Measurements from ENCODE around the gene METTL13.

METTL13 gene, protein sequence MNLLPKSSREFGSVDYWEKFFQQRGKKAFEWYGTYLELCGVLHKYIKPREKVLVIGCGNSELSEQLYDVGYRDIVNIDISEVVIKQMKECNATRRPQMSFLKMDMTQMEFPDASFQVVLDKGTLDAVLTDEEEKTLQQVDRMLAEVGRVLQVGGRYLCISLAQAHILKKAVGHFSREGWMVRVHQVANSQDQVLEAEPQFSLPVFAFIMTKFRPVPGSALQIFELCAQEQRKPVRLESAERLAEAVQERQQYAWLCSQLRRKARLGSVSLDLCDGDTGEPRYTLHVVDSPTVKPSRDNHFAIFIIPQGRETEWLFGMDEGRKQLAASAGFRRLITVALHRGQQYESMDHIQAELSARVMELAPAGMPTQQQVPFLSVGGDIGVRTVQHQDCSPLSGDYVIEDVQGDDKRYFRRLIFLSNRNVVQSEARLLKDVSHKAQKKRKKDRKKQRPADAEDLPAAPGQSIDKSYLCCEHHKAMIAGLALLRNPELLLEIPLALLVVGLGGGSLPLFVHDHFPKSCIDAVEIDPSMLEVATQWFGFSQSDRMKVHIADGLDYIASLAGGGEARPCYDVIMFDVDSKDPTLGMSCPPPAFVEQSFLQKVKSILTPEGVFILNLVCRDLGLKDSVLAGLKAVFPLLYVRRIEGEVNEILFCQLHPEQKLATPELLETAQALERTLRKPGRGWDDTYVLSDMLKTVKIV

DNA sequence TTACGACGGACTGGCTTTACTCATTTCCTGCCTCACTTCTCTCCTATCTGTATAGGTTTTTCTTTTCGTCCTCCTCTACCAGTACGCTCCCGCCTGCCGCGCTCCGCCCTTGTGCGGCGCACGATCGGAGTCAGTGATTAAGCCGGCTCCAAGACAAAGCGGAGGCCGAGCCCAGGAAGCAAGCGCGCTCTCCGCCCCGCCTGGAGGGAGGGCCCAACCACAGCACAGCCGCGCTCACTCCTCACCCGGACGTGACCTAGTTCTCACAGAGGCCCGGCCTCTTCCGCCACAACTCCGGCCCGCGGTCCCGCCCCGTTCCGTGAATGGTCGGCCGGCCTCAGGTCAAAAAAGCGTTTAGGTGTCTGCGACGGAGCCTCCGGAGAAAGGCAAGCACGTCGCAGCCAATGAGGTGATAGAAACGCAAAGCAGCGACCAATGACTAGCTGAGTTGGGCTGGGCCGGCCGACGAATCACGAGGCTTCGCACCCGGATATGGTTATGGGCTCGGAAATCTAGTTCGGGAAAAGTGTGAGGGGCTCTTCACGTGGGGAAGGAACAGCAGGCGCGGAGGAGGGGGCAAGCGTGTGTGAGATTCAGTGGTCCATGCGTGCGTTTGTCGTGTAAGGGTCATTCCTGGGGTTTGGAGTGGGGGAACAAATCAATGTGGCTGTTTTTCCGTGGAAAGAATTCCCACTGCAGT is at the start of gene METTL13:
TSS of gene METTL13 (plus strand) at position 485 of the 700 bp plus-strand sequence. CDS start 308 bp downstream, outside the sequence.
- peak; percentile 94 to 98 for DNase-seq (ENCODE audit: low read depth in 2 of 2, low spot score in 1 of 2)

DNA sequence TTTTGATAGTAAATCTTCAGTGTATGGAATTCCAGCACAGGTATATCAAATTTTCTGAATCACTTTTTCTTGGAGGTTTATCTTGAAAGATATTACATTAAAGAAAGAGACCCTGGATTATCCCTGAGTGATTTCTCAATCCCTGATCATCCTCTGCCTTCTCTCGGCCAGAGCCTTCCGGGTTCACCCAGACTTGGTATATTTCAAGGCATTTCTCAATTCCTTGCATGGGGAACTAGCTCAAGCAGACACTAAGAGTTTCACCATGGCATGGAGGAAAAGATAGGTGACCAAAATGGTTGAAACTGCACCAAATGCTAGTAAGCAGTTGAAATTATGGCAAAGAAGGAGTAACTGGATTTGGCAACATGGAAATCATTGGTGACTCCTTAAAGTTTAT is 45.3 kb upstream of the METTL13 start:
- no peak for DNase-seq (ENCODE audit: low read depth in 2 of 2, low spot score in 1 of 2)

DNA sequence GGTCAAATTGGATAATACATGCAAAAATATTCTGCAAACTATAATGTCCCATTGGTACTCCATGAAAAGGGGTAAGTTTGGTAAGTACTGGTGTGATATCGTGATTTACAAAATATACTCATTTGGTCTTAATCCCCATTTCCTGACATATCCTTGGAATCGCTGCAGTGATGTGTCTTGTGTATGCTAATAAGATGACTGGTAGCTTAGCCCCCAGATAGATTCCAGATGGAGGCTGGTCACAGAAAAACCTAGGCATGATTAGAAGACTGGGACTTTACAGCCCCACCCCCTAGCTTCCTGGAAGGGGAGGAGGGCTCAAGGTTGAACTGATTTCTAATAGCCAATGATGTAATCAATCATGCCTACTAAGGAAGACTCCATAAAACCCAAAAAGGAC is 42.5 kb upstream of the METTL13 start:
- no peak for DNase-seq (ENCODE audit: low read depth in 2 of 2, low spot score in 1 of 2)

DNA sequence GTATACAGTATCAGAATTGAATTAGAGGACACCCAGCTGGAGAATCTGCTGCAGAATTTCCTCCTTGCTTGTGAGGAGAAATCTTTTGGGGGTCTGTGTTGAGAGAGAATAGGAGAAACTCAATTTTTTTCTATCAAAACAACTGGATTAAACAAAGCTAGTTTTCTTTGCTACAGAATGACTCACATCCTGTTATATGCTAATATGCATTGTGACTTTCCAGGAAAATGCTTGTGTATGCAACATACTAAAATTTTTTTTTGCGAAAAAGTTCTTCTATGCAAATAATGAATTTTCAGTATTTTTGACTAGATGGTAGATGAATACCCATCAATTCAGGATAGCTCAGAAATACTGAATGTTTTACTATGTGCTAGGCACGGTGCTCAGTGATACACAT is 41.8 kb upstream of the METTL13 start:
- no peak for DNase-seq (ENCODE audit: low read depth in 2 of 2, low spot score in 1 of 2)

DNA sequence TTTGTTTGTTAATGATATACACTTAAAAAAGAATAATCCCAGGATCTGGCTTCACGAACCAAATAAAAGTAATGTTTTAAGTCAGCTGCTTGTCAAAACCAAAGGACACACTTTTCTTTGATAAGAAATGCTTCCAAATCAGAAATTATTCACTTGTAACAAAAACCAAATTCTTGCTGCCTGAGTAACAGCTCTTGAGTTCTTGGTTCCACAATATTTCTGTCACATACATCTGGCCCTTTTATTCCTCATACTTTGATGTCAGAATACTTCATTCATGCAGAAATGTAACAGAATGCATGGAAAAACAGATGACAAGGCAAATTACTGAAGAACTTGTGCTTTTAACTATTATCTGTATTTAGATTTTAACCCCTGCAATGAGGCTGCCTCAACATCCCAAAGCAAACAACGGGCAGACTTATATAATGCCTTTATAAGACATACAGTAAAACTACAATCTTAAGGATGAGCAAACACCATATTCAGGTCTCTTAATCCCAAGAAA is 41.0 kb upstream of the METTL13 start:
- no peak for DNase-seq (ENCODE audit: low read depth in 2 of 2, low spot score in 1 of 2)

DNA sequence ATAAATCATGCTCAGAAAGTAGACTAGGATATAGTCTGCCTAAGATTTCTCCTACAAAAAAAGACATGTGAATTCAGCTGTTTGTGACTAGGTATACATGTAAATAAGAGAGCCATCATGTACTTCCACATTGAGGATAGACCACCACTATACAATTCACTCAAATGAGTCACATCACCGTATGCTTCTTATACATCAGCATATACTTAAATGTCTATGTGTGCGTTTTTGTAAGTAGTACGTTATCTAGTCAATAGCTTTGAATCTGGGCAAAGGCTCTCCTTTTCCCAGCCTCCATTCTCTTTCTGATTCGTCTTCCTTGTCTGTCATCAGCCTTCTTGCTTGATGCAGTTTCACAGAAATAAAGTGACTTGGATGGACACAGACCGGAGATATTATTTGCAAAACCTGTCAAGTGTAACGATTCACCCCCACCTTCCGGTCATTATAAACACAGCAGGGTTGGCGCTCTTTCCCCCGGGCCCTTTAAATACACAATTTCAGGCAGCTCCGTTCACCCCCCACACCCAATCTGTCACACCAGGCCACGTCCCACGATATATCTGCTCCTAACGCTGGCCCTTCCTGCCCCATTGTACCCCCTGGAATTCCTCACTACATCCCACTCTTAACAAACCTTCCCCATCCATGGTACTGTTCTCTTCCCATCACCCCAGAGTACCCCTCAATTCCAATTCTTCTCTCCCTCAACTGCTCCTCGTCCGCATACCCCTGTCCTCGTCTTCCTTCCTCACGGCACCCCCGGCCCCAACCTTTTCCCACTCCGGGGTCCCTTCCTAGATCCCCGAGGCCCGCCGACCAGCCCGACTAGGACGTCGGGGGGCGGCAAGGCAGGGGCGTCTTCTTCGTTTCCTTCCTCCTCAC is 40.2 kb upstream of the METTL13 start:
- DNase-seq (ENCODE audit: low read depth in 2 of 2, low spot score in 1 of 2): peak; percentile 6 to 13

DNA sequence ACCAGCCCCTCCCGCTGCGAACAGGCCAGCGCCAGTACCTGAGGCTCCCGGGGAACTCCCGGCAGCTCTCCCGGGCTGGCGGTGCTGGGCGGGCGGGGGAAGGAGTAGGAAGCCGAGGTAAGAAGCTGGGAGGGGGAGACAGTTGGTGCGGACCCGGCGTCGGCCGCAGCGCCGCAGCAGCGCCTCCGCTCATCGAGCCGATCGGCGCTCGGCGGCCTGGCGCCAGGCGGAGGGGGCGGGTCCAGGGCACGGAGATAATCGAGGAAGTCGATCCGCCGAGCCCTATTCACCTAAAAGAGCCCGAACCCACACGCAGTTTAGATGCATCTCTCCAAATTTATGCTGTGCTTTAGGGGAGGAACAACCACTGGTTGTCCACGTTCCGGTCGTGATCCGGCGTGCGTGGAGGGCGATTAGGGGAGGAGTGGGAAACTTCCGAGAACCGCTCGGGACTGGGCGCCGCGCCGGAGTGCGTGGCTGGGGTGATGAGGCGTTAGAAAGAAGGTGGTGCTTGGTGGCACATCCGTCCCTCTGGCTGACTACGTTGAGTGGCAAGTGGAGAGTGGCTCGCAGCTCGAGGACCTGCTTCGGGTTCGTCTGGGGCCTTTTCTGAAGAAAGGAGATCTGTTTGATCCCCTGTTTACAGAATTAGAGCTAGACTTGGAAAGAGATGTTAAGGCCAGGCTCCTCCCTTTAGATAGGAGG is 39.4 kb upstream of the METTL13 start, which contains the start of gene VAMP4:
TSS of gene VAMP4 (minus strand) at position 194 of the 705 bp plus-strand sequence. CDS start 3,651 bp downstream, outside the sequence.
- peak; percentile 60 to 74 for DNase-seq (ENCODE audit: low read depth in 2 of 2, low spot score in 1 of 2)

DNA sequence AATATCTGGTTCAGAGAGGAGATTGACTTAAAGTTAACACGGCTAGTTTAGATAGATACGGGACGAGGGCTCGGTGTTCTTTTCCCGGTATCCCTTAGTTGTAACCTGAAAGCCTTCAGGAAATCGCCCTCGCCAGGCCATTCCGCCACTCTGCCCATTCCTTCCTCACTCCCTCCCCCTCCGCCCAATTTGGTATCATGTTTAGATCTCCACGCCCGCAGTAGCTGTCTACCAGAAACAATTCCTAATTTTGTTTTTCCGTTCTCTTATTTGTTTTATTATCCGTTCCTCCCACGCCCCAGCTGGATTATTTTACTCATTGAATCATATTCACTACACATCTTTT is 38.9 kb upstream of the METTL13 start:
- peak in 1 of 2 donors; percentile 3 for DNase-seq (ENCODE audit: low read depth in 2 of 2, low spot score in 1 of 2)

DNA sequence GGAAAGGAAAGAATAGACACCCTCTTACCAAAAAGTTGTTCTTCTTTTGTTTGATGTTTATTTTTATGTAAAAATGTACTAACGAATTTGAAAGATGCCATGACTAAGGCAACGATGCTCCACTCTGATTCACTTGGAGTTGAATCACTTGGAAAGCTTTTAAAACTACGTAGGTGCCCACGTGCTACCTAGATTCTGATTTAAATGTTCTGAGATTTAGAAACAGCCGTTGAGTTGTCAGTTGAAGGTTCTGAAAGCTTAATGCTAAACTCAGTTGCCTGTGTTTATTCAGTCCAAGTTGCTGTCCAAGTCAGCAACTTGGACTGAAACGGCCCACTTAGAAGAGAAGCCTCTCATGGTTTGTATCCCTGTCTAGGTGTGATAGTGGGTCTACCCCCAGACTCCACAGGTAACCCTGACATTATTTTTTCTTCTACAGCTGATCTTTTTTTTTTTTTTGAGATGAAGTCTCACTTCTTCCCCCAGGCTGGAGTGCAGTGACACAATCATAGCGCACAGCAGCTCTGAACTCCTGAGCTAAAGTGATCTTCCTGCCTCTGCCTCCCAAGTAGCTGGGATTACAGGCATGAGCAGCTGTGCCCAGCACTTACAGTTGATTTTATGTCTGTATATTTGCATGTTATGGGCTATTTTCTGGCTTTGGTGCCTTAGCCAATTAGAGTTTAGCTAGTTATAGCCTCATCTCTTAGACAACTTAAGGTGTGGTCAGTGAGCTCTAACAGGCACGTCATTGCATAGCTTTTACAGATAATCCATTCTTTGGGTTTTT is 38.2 kb upstream of the METTL13 start:
- no peak for DNase-seq (ENCODE audit: low read depth in 2 of 2, low spot score in 1 of 2)

DNA sequence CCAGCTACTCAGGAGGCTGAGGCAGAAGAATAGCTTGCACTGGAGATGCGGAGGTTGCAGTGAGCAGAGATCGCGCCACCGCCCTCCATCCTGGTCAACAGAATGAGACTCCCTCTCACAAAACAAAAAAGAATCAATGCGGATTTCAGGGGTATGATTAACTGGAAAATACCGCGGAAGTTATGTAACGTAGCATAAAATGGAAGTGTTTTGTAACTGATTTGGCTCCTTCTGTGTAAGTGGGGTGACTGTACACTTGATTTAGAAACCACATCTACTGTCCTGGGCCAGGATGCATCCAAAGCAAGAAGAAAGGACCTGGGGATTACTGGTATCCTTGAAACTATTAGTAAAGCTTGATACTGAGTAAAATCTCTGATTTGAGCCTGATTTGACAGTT is 36.5 kb upstream of the METTL13 start:
- no peak for DNase-seq (ENCODE audit: low read depth in 2 of 2, low spot score in 1 of 2)

DNA sequence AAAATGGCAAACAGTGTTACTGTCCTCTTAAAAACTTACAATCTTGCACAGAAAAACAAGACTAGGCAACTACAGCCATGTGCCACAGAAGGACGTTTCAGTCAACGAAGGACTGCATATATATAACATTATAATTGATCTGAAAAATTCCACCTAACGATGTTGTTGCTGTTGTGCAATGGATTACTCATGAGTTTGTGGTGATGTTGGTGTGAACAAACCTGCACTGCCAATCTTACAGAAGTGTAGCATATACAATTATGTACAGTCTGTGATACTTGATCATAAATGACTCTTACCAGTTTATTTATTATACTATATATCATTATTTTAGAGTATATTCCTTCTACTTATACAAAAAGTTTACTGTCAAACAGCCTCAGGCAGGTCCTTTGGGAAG is 32.8 kb upstream of the METTL13 start:
- no peak for DNase-seq (ENCODE audit: low read depth in 2 of 2, low spot score in 1 of 2)

DNA sequence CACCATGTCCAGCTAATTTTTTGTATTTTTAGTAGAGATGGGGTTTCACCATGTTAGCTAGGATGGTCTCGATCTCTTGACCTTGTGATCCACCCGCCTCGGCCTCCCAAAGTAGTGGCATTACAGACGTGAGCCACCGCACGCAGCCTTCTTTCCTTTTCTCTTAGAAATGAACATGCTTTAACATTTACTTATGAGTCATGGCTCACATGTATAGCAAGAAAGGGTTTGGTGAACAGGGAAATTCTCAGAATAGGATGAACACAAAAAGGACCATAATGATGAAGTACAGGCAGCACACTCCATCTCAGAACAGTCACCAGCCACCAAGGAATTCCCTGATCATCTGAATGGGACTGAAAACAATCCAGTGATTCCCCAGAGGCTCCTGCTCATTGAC is 30.2 kb upstream of the METTL13 start:
- DNase-seq (ENCODE audit: low read depth in 2 of 2, low spot score in 1 of 2): no peak

DNA sequence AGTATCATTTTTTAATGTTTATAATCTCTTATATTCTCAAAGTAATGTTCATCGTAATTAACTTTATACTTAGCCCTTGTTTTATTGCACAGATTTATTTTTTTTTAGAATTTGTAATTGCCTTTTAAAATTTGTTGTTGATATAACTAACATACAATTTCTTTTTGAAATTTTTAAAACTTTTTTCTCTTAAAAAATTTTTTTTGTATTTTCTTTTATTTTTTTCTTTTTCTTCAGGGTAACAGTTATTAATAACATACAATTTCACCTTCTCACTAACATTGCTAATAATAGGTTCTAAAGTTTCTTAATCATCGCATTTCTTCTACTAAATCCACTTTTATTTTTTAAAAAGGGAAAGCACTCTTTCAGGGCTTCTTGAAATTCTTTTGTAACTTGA is 28.3 kb upstream of the METTL13 start:
- DNase-seq (ENCODE audit: low read depth in 2 of 2, low spot score in 1 of 2): no peak

DNA sequence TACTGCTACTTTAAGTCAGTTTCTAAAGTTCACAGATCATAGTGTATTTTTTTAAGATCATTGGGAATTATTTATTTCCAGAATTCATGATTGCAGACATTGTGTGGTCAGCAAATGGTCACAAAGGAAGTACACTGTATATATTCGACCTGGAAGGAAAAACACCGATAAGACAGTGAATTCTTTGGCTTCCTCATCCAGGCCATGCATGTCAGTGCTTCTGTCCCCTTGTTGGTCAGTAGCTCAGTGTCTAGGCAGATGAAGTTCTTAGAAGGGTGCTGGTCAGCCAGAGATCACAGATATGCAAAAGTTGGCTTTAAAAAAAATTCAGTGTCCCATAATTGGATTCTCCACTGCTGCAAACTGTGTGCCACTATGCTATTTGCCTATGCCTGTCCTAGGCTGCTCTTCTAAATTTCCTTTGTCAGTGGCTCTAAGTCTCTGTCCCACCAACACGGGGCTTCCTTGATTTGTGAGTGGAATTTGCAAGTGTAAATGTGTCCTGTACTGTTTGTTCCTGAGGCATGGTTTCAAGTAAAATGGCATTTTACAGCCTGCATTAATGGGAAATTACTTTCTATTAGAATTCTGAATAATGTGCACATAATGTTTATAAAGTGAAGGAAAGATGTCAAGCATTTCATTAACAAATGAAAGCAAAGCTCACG is 27.6 kb upstream of the METTL13 start:
- no peak for DNase-seq (ENCODE audit: low read depth in 2 of 2, low spot score in 1 of 2)

DNA sequence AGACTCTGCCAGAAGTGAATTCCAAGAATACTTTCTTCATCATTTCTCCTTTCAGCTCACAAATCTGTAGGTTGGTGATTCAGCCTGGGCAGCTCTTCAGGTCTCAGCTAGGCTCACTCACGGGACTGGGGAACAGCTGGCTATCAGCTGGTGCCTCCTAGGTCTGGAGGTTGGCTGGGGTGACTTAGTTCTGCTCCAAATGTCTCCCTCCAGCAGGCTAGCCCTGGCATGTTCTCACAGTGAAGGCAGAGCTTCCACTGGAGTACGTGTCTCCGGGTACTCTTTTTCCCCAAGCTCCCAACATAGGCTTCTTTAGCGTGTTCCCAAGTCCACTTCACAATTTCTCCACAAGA is 27.1 kb upstream of the METTL13 start:
- DNase-seq (ENCODE audit: low read depth in 2 of 2, low spot score in 1 of 2): no peak

DNA sequence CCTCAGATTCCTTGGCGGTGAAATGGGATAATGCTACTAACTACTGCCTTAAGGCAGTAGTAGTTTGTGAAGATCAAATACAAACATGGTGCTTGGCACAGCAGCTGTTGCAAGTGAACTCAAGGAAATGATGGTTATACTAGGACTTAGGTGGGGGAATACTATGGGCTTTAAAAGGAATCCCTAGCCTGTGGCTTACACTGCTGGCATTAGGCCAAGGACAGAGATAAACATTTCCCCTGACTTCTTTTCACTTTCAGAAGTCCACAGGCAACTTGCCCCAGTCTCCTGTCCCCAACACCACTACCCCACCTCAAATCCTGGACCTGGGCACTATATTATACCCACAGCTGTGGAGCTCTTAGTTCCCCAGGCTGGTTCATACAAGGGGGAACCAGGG is 26.5 kb upstream of the METTL13 start:
- no peak for DNase-seq (ENCODE audit: low read depth in 2 of 2, low spot score in 1 of 2)

DNA sequence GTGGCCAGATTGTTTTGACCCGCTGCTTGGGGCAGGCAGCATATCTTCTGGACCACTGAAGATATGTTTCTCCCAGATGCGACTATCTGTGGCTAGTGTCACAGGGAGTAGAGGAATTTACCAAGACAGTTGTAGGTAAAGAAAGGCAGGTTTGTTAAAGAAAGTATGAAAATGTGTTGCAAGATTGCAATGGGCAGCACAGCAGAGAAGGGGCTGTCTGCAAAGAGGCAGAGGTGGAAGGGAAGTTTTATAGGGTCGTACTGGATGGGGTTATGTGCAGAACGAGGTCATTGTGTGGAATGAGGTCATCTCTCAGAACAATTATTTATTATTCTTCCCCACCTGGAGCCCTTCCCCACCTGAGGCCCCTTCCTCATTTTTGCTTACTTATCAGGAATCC is 24.6 kb upstream of the METTL13 start:
- DNase-seq (ENCODE audit: low read depth in 2 of 2, low spot score in 1 of 2): no peak

DNA sequence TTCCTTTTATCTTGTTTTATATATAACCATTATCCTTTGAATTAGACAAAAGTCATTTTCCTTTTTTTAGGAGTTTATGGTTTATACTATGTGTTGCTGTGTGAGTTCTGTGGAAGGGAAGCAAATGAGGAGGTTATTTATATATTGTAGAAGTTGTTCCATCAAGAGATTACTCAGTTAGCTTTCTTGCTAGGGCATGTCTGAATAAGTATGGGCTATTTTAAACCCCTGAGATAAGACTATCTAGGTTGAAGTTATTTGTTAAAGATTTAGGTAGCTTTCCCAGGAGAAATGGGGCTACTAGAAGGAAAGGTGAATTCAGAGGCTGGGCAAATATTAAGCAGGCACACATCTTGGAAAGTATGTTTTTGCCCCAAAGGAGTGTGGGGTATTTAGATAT is 23.4 kb upstream of the METTL13 start:
- no peak for DNase-seq (ENCODE audit: low read depth in 2 of 2, low spot score in 1 of 2)

DNA sequence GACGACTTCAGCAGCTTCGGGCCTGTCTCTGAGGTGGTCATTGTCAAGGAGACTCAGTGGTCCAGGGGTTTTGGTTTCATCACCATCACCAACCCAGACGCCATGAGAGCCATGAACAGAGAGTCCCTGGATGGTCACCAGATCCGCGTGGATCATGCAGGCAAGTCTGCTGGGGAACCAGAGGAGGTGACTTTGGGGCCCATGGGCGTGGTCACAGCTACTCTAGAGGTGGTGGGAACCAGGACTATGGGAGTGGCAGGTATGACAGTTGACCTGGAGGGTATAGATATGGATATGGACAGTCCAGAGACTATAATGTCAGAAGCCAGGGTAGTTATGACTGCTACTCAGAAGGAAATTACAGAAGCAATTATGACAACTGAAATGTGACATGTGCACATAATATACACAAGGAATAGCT is 19.3 kb upstream of the METTL13 start:
- DNase-seq (ENCODE audit: low read depth in 2 of 2, low spot score in 1 of 2): no peak
